Smooth muscle cell (in vitro differentiated cells): ENCODE results near the gene MPHOSPH8. TPM values are rescaled to one million over a fixed set of nuclear protein-coding genes. Genes with fewer than 3 reads are reported as not detected.
"Not testable (repeated sequence)": the region's sequence is repeated elsewhere in the genome, so short reads cannot be mapped to it uniquely, and the experiment has no call there.

Experiments
- DNase-seq: peaks from one replicate; lab custom pipeline; 2025; ENCODE audit not compliant: unreplicated experiment; lab: John Stamatoyannopoulos, UW
- H2AFZ ChIP-seq: fragments of 200-600 bp; sonication (generic); 2 replicates; pipeline ENCODE4 v1.6.0; 2016; ENCODE audit warnings: antibody characterized with exemption, low read depth, mild to moderate bottlenecking
- H3F3A ChIP-seq: fragments of 200-600 bp; sonication (generic); 2 replicates; pipeline ENCODE4 v1.6.0; 2017; ENCODE audit warnings: antibody characterized with exemption, low read depth
- H3K27ac ChIP-seq: fragments of 200-600 bp; sonication (generic); 2 replicates; pipeline ENCODE4 v1.5.1; 2016; ENCODE audit warnings: low read depth, mild to moderate bottlenecking
- H3K27me3 ChIP-seq: fragments of 200-600 bp; sonication (generic); 2 replicates; pipeline ENCODE4 v1.6.1; 2016; ENCODE audit warnings: low read depth, mild to moderate bottlenecking
- H3K36me3 ChIP-seq: fragments of 200-600 bp; sonication (generic); 2 replicates; pipeline ENCODE4 v1.5.1; 2016; ENCODE audit warnings: low read depth
- H3K4me1 ChIP-seq: fragments of 200-600 bp; sonication (generic); 2 replicates; pipeline ENCODE4 v1.5.1; 2016; ENCODE audit warnings: low read depth
- H3K4me2 ChIP-seq: fragments of 200-600 bp; sonication (generic); 2 replicates; pipeline ENCODE4 v1.6.0; 2016; ENCODE audit warnings: mild to moderate bottlenecking
- H3K4me3 ChIP-seq: fragments of 200-600 bp; sonication (generic); 2 replicates; pipeline ENCODE4 v1.5.1; 2016; ENCODE audit warnings: mild to moderate bottlenecking
- H3K79me2 ChIP-seq: fragments of 200-600 bp; sonication (generic); 2 replicates; pipeline ENCODE4 v1.6.0; 2016; ENCODE audit warnings: low read depth, mild to moderate bottlenecking
- H3K9ac ChIP-seq: fragments of 200-600 bp; sonication (generic); 2 replicates; pipeline ENCODE4 v1.6.0; 2016; ENCODE audit warnings: low read depth
- H3K9me3 ChIP-seq: fragments of 200-600 bp; sonication (generic); replicated peaks from 2 replicates; pipeline ENCODE4 v1.5.1; 2016; ENCODE audit warnings: low read depth
- H4K20me1 ChIP-seq: fragments of 200-600 bp; sonication (generic); 2 replicates; pipeline ENCODE4 v1.6.0; 2016; ENCODE audit warnings: low read depth
- WGBS: methylation state at CpG from one replicate; pipeline ENCODE4 v1.1.7; 2016; ENCODE audit warnings: low lambda C conversion rate; 5-methylcytosine and 5-hydroxymethylcytosine counted together
- polyA plus RNA-seq: library from polyadenylated mRNA; unstranded; fragments of >200 nt; fragmentation: Nextera tagmentation; extraction: Ambion mirVana; gene quantifications from 2 replicates; pipeline ENCODE4 v1.2.1, GENCODE V29; 2016
- total RNA-seq: library from RNA; depleted of rRNA; stranded (reverse); fragments of >200 nt; gene quantifications from 2 replicates; pipeline ENCODE4 v1.2.3, GENCODE V29; 2014
- TF ChIP-seq, protein P1 (sequence below): fragments of 200-600 bp; sonication (generic); IDR thresholded peaks from 2 replicates; pipeline ENCODE4 v1.5.1; 2017; ENCODE audit warnings: borderline replicate concordance, mild to moderate bottlenecking, antibody characterized with exemption; ENCODE audit not compliant: insufficient read depth, poor library complexity, severe bottlenecking

Gene MPHOSPH8
- total and polyA plus RNA-seq, 2 experiments from 2014 or later, result 8.1 to 9.4 TPM

DNA sequence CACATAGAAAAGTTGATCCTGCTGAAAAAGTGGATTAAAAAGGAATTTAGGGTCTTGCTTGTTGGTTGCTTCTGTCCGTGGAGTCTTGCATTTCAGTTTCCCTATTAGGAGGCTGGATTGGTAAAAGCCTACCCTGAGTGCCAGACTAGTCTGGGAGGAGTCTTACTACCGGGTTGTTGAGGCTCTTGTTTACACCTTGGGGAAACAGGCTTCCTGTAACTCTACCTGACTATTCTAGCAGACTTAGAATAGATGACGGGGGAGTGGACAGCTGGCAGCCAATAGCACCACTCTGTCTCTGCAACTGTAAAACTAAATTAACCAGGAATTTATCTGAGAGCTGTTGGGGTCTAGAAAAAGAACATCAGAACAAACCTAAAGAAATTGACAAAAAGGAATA, 11.3 kb upstream of the MPHOSPH8 start:
- no peak overlapping the region for H3K4me2 ChIP-seq
- H4K20me1 ChIP-seq, result no peaks in the 10 kb centered on the region
- H3K36me3 ChIP-seq, result no peaks in the 10 kb centered on the region
- H3K4me1 ChIP-seq, result no peaks in the 10 kb centered on the region
- no peak overlapping the region for H3K9ac ChIP-seq
- no peaks in the 10 kb centered on the region for H3K79me2 ChIP-seq
- no peak overlapping the region for H3K27ac ChIP-seq
- 80% methylated on average over 3 of the region's 3 CpGs for WGBS
- no peak for DNase-seq
- no peaks in the 10 kb centered on the region for H3F3A ChIP-seq
- TF ChIP-seq, protein P1, sequence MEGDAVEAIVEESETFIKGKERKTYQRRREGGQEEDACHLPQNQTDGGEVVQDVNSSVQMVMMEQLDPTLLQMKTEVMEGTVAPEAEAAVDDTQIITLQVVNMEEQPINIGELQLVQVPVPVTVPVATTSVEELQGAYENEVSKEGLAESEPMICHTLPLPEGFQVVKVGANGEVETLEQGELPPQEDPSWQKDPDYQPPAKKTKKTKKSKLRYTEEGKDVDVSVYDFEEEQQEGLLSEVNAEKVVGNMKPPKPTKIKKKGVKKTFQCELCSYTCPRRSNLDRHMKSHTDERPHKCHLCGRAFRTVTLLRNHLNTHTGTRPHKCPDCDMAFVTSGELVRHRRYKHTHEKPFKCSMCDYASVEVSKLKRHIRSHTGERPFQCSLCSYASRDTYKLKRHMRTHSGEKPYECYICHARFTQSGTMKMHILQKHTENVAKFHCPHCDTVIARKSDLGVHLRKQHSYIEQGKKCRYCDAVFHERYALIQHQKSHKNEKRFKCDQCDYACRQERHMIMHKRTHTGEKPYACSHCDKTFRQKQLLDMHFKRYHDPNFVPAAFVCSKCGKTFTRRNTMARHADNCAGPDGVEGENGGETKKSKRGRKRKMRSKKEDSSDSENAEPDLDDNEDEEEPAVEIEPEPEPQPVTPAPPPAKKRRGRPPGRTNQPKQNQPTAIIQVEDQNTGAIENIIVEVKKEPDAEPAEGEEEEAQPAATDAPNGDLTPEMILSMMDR, result no peak
- no peaks in the 10 kb centered on the region for H3K27me3 ChIP-seq
- no peak overlapping the region for H2AFZ ChIP-seq
- no peak overlapping the region for H3K4me3 ChIP-seq
- no peaks in the 10 kb centered on the region for H3K9me3 ChIP-seq

DNA sequence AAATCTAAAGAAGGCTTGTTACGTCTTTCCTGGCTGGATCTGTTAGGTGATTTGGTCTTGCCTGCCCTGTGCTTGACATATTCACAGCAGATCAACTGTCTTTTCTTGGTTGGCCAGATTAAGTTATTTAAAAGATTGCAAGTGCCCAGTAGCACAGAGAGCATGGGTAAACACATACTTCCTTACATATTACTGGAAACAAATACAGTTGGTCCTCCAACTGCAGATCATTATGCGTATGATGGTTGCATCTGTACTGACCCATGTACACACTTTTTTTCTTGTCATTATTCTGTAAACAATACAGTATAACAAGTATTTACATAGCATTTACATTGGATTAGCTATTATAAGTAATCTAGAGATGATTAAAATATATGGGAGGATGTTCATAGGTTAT, 9.2 kb upstream of the MPHOSPH8 start:
- TF ChIP-seq, protein P1, result no peak
- H3K79me2 ChIP-seq, result no peaks in the 10 kb centered on the region
- H3K36me3 ChIP-seq, result no peaks in the 10 kb centered on the region
- no peaks in the 10 kb centered on the region for H3K9me3 ChIP-seq
- H3K4me1 ChIP-seq, result no peaks in the 10 kb centered on the region
- H4K20me1 ChIP-seq, result no peaks in the 10 kb centered on the region
- no peak overlapping the region for H3K27ac ChIP-seq
- H3K4me3 ChIP-seq, result no peak overlapping the region
- no peak overlapping the region for H3K4me2 ChIP-seq
- 84% methylated on average over 2 of the region's 2 CpGs for WGBS
- no peak overlapping the region for H2AFZ ChIP-seq
- no peaks in the 10 kb centered on the region for H3F3A ChIP-seq
- H3K27me3 ChIP-seq, result no peaks in the 10 kb centered on the region
- H3K9ac ChIP-seq, result no peak overlapping the region
- DNase-seq, result no peak

DNA sequence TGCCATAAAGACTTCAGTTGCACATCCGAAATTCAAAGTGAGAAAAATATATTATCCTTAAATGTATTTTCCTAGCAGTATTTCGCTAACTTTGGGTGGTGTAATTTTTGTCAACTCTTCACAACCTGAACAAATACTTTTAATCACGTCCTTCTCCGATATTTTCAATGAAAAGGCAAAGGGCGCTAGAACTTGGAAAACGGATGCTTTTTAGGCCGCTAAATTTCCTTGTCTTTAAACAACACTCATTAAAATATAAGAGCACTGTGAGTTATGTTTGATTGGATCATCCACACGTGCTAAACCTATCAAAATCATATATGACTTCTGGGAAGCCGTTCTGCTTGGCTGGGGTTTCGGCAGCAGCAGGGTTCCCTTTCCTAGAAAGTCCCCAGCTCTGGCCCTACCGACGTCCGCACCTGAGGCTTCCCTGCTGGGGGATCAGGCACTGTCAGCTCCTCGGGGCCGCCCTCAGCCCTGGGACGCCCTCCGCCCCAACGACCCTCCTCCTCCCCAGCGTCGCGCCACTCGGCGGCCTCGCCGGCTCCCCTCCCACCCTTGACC, 462 bp upstream of the MPHOSPH8 start:
- TF ChIP-seq, protein P1, result no peak
- H3K4me2 ChIP-seq, result peak overlapping the region; percentile 94
- H3K4me1 ChIP-seq, result peaks cover 8% of the 10 kb centered on the region
- H3K36me3 ChIP-seq, result no peaks in the 10 kb centered on the region
- peak overlapping the region; percentile 86 for H3K9ac ChIP-seq
- H2AFZ ChIP-seq, result peak overlapping the region; percentile 91
- H3F3A ChIP-seq, result peaks cover 6% of the 10 kb centered on the region
- 19% methylated on average over 20 of the region's 25 CpGs for WGBS
- H3K79me2 ChIP-seq, result peaks cover 36% of the 10 kb centered on the region
- no peak for DNase-seq
- no peaks in the 10 kb centered on the region for H3K27me3 ChIP-seq
- peak overlapping the region; percentile 88 for H3K27ac ChIP-seq
- peaks cover 36% of the 10 kb centered on the region for H4K20me1 ChIP-seq
- no peaks in the 10 kb centered on the region for H3K9me3 ChIP-seq
- peak overlapping the region; percentile 87 for H3K4me3 ChIP-seq

DNA sequence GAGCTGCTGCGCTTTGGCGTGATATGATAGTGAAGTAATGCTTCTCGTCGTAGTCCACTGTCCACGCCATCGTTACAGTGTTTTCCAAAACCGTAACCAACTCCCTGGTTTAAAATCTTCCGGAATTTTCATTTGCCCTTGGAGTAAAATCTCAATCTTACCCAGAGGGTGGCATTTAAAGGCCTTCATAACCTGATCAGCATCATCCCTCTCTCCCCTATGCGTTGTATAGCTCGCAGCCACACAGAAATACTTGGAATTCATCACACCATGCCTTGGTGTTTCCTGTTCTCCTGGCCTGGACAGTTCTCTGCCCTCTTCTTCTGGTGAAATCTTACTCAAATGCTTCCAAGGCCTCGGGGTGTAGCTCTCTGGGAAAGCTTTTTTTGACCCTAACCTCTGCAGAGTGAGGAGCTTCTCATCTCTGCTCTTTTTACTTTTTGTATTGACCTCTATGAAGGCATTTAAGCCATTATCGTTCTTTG, 839 bp downstream of the MPHOSPH8 start:
- peak overlapping the region; percentile 88 for H3K27ac ChIP-seq

DNA sequence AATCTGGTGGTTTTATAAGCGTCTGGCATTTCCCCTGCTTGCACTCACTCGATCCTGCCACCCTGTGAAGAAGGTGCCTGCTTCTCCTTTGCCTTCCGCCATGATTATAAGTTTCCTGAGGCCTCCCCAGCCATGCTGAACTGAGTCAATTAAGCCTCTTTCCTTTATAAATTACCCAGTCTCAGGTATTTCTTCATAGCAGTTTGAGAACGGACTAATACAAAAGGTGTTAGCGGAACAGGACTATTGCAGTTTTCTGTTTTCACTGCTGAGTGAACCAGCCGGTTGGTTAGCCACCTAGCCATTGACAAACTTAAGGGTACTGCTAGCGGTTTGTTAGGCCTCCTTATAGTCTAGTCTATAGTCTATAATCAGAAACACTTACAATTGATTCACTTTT, 2.5 kb downstream of the MPHOSPH8 start:
- not testable (repeated sequence) for H3K4me2 ChIP-seq, H3K27ac ChIP-seq, H3K27me3 ChIP-seq, H3F3A ChIP-seq, H3K9me3 ChIP-seq, DNase-seq, H3K9ac ChIP-seq, H3K36me3 ChIP-seq, H3K4me3 ChIP-seq, H3K4me1 ChIP-seq, H2AFZ ChIP-seq
- peaks cover 65% of the 10 kb centered on the region for H4K20me1 ChIP-seq
- WGBS, result 97% methylated on average over 7 of the region's 7 CpGs
- peaks cover 62% of the 10 kb centered on the region for H3K79me2 ChIP-seq

More for the DNA sequence above, 839 bp downstream of the MPHOSPH8 start:
- H3F3A ChIP-seq, result peaks cover 6% of the 10 kb centered on the region
- peaks cover 49% of the 10 kb centered on the region for H3K79me2 ChIP-seq
- peak overlapping the region; percentile 87 for H3K4me3 ChIP-seq
- WGBS, result 2% methylated on average over 12 of the region's 12 CpGs
- H3K9ac ChIP-seq, result peak overlapping the region; percentile 86
- no peak for DNase-seq
- H3K27me3 ChIP-seq, result no peaks in the 10 kb centered on the region
- H3K4me1 ChIP-seq, result peaks cover 8% of the 10 kb centered on the region
- H3K9me3 ChIP-seq, result no peaks in the 10 kb centered on the region
- TF ChIP-seq, protein P1, result no peak
- H2AFZ ChIP-seq, result peak overlapping the region; percentile 91
- peaks cover 48% of the 10 kb centered on the region for H4K20me1 ChIP-seq
- H3K36me3 ChIP-seq, result no peaks in the 10 kb centered on the region
- peak overlapping the region; percentile 94 for H3K4me2 ChIP-seq
